ENCODE measurements around the gene FAM227B. TPM values are rescaled to one million over a fixed set of nuclear protein-coding genes. Genes with fewer than 3 reads are reported as not detected.
A peak's percentile ranks its signal among the peaks of the same experiment; 100 is the strongest.

FAM227B gene, protein sequence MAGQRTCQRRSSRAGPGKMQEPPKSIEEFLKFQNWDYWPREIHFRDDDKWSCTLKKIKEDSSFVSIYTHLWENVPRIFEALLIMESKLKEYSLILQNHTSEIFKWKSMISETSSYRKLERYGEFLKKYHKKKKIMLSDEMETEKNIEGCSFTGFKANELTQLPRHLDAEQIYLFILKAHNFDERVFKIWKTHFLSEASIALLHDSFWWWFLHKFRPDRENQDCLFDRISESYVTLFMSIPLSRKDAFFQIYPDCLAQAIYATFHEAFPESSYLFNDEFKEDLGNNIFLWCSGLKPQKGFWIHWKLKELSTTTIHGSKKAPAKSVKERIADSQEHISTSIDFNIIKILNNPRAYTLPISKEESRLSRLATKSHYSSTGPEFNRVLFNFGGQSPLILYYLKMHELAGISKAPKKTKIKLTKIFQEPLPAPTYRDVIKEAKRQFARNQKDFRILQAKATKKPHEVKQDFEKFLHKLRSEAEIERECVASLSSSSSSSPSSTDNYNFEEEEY
- 2.3 and 2.6 TPM in 2 replicates for total RNA-seq (2016; rRNA removed; fragmentation: Illumina TruSeq; extraction: Trizol)
- total RNA-seq (2016; cell fraction: cytosol; rRNA removed; fragmentation: Illumina TruSeq; extraction: Trizol; ENCODE audit: low read depth) = 0.53 and 1.3 TPM in 2 replicates
- total RNA-seq (2016; cell fraction: insoluble cytoplasmic fraction; rRNA removed; fragmentation: Illumina TruSeq; extraction: Trizol) = 2.0 and 3.1 TPM in 2 replicates
- 1.0 and 1.2 TPM in 2 replicates for total RNA-seq (2016; cell fraction: membrane; rRNA removed; fragmentation: Illumina TruSeq; extraction: Trizol)
- 2.3 and 2.5 TPM in 2 replicates for total RNA-seq (2016; cell fraction: nucleus; rRNA removed; fragmentation: Illumina TruSeq; extraction: Trizol)
- 1.1 and 1.9 TPM in 2 replicates for polyA plus RNA-seq (2011; rRNA removed)
- 0.75 and 1.2 TPM in 2 replicates for polyA plus RNA-seq (2011; cell fraction: cytosol; rRNA removed)
- polyA plus RNA-seq (2011; cell fraction: nucleus; rRNA removed) = 0.99 and 1.2 TPM in 2 replicates
- 2.0 and 2.3 TPM in 2 replicates for polyA plus RNA-seq (2012)
- polyA plus RNA-seq (2016; cell fraction: cytosol; fragmentation: Illumina TruSeq; extraction: Trizol; ENCODE audit: low read depth) = 0.62 and 0.71 TPM in 2 replicates
- polyA plus RNA-seq (2016; cell fraction: insoluble cytoplasmic fraction; fragmentation: Illumina TruSeq; extraction: Trizol; ENCODE audit: low read depth) = 2.3 and 2.6 TPM in 2 replicates
- 0.59 and 1.5 TPM in 2 replicates for polyA plus RNA-seq (2016; cell fraction: membrane; fragmentation: Illumina TruSeq; extraction: Trizol; ENCODE audit: low read depth)
- 1.7 and 2.5 TPM in 2 replicates for polyA plus RNA-seq (2016; cell fraction: nucleus; fragmentation: Illumina TruSeq; extraction: Trizol; ENCODE audit: insufficient read depth, low read depth)
- 1.7 and 2.2 TPM in 2 replicates for polyA minus RNA-seq (2011; rRNA and poly(A)+ RNA removed; ENCODE audit: low replicate concordance)
- polyA minus RNA-seq (2011; cell fraction: cytosol; rRNA and poly(A)+ RNA removed) = 0.89 and 1.4 TPM in 2 replicates
- polyA minus RNA-seq (2011; cell fraction: nucleus; rRNA and poly(A)+ RNA removed) = 5.4 and 7.5 TPM in 2 replicates
- Bru-seq, nascent RNA = percentile 21 among the genes with signal in this experiment
- percentile 16 among the genes with signal in this experiment for BruChase-seq, experiment 1, labeled RNA remaining after a 6-hour chase
- BruChase-seq, experiment 2, labeled RNA remaining after a 2-hour chase = percentile 22 among the genes with signal in this experiment
- long read RNA-seq, experiment 1, partial matches to known transcripts = 0 of 1 reads
- long read RNA-seq, experiment 1, other reads (novel, unspliced or antisense) = 1 of 1 reads
- long read RNA-seq, experiment 2, partial matches to known transcripts = 0 of 2 reads
- long read RNA-seq, experiment 2, other reads (novel, unspliced or antisense) = 2 of 2 reads

DNA sequence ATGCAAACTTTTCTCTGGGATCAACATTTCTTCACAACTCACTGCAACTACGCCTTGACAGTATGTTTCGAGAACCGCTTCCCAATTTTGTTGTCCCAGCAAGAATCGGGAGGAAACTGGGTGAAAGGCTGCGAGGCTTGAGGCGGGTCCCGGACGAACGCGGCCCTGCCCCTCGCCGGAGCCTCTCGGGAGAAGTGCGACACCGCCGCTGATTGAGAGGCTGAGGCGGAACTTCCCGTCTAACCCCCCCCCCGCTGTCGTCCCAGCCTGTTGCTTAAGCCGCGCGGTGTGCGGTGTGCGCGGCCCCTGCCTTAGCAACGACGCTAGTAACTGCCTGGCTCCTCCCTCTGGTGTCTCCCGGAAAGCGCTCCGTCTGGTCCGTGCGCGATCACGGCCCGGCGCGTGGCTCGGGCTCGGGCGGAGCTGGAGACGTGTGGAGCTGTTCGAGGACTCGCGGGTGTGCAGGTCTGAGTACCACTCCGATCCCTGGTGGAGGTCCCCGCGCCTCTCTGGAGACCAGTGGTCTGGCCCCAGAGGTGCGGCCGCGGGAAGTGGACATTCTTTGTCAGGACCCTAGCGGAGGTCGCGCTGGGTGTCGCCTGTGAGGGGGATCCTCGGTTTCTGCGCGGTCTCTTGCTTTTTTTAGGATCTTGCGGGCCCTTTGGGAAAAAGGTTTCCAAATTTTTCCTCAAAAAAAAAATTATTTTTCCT is at the start of gene FAM227B, which contains the start of gene DTWD1:
FAM227B (minus strand) TSS at position 161 of the 711 bp plus-strand sequence. CDS start 5,647 bp downstream, outside the sequence.
DTWD1 (plus strand) TSS at position 391 of the 711 bp plus-strand sequence. CDS start 4,120 bp downstream, outside the sequence.
- Histone ChIP-seq H3K4me2 (ENCODE audit: low read depth, low read length) (peak within 1 kb of the TSS; percentile 83), H3K9me3 (ENCODE audit: low read length) (peaks cover 12% of the 10 kb centered on the region), H4K20me1 (ENCODE audit: insufficient read depth, low read length) (no peaks in the 10 kb centered on the region), H3K9ac (ENCODE audit: insufficient read depth, low read depth, low read length) (peak within 1 kb of the TSS; percentile 90), H3K27me3 (ENCODE audit: control insufficient read depth in 1 of 2, insufficient read depth in 2 of 2, low read length in 2 of 2) (no peaks in the 10 kb centered on the region; a peak in 1 of 5 replicates), H3K27ac (ENCODE audit: extremely low read length, insufficient read depth, low read length) (peak within 1 kb of the TSS; percentile 92), H3K79me2 (ENCODE audit: insufficient read depth, low read length) (peaks cover 13% of the 10 kb centered on the region), H2AFZ (ENCODE audit: low read length) (peak within 1 kb of the TSS; percentile 100), H3K4me1 (ENCODE audit: insufficient read depth, low read length) (peaks cover 35% of the 10 kb centered on the region), H3K36me3 (replicated peaks in 1 of 2; ENCODE audit: control insufficient read depth in 1 of 2, insufficient read depth in 2 of 2, low read length in 2 of 2) (peaks cover 2 to 9% of the 10 kb centered on the region in 2 experiments; a peak in 3 of 5 replicates), H3K4me3 (replicated peaks in 1 of 3; ENCODE audit: insufficient read depth in 1 of 3, low read depth in 2 of 3, low read length in 3 of 3) (peak within 1 kb of the TSS; percentile 85 to 93 (median 92))
- BruUV-seq (replicated peaks) = no TSS peak
- peak; percentile 98 for ATAC-seq
- WGBS (ENCODE audit: low lambda C conversion rate) = 1% methylated on average over 17 of the region's 59 CpGs
- POLR2A ChIA-PET = interaction anchor here (0.6 to 4.9 kb wide), 3 partner anchors 28 to 465 kb away, joined by 3 to 31 read pairs (median 3); no protein-coding TSS in a partner anchor
- peak; percentile 90 for DNase-seq (ENCODE audit: low spot score)
- CTCF ChIA-PET (ENCODE audit: low intra/inter-chr PET ratio, low total read pairs) = no interaction called here
- in situ Hi-C loops (cut with HindIII; ENCODE audit: extremely low pct_ligation_motif_present, low pct_unique_long_range_greater_than_20kb) = no loop called here
- peak; percentile 50 for FAIRE-seq
- intact Hi-C loops (cut with micrococcal nuclease; ENCODE audit: unreplicated experiment) = no loop called here
- TF ChIP-seq NR2F2 (IDR thresholded peaks at IDR 0.05; ENCODE audit: borderline replicate concordance, low read depth) (no peak; the same call in 1 of the 2 replicates), THAP7 (CRISPR knock-in tag; IDR thresholded peaks at IDR 0.05) (peak; percentile 93), SMARCE1 (IDR thresholded peaks at IDR 0.05; ENCODE audit: borderline replicate concordance) (no peak), CCDC6 (CRISPR knock-in tag; IDR thresholded peaks at IDR 0.05) (peak; percentile 71; the same call in 1 of the 2 replicates), ISX (CRISPR knock-in tag; conservative IDR thresholded peaks at IDR 0.05) (peak; percentile 80; the same call in 1 of the 2 replicates), TCF7 (IDR thresholded peaks at IDR 0.05; ENCODE audit: low read depth) (no peak), HINFP (CRISPR knock-in tag; IDR thresholded peaks at IDR 0.05; ENCODE audit: low read depth) (peak; percentile 96), SALL2 (CRISPR knock-in tag; IDR thresholded peaks at IDR 0.05) (peak; percentile 97), KLF15 (CRISPR knock-in tag; IDR thresholded peaks at IDR 0.05; ENCODE audit: borderline replicate concordance) (peak; percentile 60; the same call in 1 of the 2 replicates), DR1 (CRISPR knock-in tag; IDR thresholded peaks at IDR 0.05) (peak; percentile 79), ZNF512 (CRISPR knock-in tag; IDR thresholded peaks at IDR 0.05) (0 out of 2 replicates have a peak, but pooled peaks have one; percentile 25), MTA1 (CRISPR knock-in tag; IDR thresholded peaks at IDR 0.05; ENCODE audit: borderline replicate concordance) (peak; percentile 98; the same call in 1 of the 2 replicates)

Measured in HepG2 (cell line).